NCI-H524 treated with DMSO at 0.1 percent for 48 hours (cell line): ENCODE results near the gene ZSWIM3.
"Not testable (repeated sequence)": the region's sequence is repeated elsewhere in the genome, so short reads cannot be mapped to it uniquely, and the experiment has no call there.

Source experiments
- DNase-seq: peaks from one replicate; lab custom pipeline; 2025; lab: John Stamatoyannopoulos, UW

Gene ZSWIM3

DNA sequence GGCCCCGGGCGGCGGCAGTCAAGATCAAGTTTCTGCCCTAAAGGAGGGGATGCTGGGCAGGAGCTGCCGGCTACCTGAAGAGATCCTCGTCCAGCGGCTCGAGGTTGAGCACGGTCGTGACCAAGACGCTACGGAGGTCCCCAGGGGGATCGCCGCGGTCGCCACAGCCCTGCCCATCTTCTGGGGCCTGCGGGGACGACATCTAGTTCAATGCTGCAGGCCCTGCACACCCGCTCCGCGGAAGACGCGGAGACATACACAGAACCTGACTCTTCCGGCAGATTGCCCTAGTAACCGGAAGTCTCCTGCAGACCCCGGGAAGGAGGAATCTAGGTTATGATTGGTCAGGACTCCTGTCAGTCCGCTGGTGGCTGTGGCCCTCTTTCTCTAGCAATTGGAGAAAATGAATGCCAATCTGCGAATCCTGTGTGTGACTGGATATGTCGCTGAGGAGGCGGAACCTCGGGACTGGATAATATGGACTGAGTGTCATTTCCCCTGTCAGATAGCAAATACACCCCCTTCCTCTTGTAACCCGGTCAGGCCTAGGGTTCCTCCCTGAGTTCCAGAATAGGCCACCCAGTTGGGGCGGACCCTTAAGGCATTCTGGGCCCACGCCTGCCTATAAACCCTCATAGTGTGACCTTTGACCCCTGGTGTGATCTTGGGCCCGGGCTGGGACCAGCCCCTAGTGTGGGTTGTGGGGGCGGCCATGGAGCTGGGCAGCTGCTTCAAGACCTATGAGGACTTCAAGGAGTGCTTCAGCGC, at the start of gene ZSWIM3, which contains the start of gene ACOT8:
ZSWIM3 (plus strand) TSS at position 501 of the 768 bp plus-strand sequence; CDS start at position 713, 212 bp downstream.
ACOT8 (minus strand) TSS at position 279 of the 768 bp plus-strand sequence; CDS start at position 202, 77 bp downstream.
- DNase-seq = peak; percentile 96

GRCh38 chr20:45810191-45810970, 47.0 kb upstream of the ZSWIM3 start:
- DNase-seq = no peak

DNA sequence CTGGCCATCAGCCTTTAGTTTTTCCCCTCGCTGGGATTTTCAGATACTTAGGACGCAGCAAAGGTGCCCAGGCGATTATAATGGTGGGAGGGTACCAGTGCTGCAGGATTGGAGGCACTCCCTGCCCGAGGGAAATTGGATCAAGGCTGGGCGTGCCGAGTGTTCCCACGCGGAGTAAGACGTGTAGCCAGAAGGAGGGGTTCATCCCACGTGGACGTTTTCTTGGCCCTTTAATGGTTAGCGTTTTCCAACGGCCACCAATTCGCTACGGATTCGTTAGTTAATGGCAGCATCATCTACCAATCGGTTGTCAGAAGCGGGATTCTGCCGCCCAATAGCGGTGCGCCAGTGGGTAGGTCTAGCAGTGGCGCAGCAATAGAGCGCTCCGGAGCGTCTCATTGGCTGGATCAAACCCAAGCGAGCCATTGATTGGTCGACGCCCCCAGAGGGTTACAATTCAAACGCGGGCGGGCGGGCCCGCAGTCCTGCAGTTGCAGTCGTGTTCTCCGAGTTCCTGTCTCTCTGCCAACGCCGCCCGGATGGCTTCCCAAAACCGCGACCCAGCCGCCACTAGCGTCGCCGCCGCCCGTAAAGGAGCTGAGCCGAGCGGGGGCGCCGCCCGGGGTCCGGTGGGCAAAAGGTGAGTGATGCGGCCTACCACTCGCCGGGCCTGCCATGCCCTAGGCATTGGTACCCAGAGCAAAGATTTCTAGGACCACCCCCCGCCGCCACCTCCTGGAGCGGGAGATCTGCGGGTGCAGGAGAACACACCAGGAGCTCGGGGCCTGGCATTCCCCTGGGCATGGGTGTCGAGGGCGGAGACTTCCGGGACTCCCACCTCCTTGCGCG, 45.0 kb upstream of the ZSWIM3 start, which contains the start of gene UBE2C:
UBE2C (plus strand) TSS at position 488 of the 849 bp plus-strand sequence; CDS start at position 540, 52 bp downstream.
- peak; percentile 99 for DNase-seq

- DNase-seq = no peak
Observed at GRCh38 chr20:45813006-45813340, 44.4 kb upstream of the ZSWIM3 start.

DNA sequence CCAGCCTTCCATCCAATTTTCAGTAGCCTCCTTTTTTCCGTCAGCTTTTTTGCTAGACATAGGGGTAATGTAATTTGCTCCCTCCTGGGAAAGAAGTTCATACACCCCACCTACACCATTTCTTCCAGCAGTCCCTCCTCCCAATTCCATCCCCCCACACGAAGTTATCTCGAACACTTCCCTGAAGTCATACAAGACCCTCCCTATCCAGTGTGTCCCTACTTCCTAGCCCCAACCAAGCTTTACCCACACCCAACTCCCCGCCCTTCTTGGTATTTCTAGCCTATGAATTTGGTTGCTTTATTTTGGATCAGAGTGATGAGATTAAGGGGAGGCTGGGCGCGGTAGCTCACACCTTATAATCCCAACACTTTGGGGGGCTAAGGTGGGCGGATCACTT, 43.9 kb upstream of the ZSWIM3 start:
- no peak for DNase-seq

DNA sequence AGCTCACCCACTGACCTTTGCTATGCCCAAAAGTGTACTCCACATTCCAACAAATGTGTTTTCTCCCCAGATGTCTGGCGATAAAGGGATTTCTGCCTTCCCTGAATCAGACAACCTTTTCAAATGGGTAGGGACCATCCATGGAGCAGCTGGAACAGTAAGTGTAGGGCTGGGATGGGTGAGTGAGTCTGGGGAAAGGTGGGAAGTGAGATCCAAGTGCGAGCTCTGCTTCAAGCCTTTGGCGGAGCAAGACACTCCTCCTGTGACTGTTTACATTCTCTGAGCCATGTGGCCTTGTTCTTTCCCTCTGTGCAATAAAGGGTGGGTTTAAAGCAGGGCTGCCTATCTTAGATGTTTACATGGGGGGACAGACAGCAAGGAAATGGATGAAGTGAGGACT, 43.1 kb upstream of the ZSWIM3 start:
- DNase-seq = no peak

DNA sequence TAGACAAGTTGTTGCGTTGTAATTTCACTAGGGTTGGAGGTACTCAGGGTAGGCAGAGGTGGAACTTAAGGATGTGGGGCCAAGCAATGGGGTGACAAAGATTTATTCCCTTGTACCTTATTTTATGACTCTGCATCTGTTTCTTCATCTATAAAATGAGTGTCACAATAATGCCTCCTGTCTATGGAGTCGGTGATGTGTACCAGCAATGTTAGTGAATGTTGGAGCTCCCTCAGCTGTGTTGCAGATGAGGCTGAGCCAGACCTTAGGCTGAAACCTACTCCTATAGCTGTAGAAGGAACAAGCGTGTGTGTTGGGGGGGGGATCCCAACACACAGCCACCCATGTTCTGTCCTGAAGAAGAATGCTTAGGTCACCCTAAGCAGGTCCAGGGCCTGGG, 40.5 kb upstream of the ZSWIM3 start:
- DNase-seq = no peak

GRCh38 chr20:45817376-45818194, 39.8 kb upstream of the ZSWIM3 start:
- no peak for DNase-seq

DNA sequence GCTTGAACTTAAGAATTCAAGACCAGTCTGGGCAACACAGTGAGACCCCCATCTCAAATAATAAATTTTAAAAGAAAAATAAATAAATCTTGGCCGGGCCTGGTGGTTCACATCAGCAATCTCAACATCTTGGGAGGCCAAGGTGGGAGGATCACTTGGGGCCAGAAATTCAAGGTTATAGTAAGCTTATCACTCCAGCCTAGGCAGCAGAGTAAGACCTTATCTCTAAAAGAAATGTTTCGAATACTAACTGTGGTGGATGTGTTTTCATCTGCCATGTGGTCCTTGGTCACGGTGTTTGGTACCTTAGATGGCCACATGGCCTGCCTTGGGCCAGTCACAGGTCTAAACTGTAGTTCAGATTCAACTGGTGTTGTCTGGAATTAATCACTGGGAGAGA, 39.2 kb upstream of the ZSWIM3 start:
- DNase-seq = no peak

DNA sequence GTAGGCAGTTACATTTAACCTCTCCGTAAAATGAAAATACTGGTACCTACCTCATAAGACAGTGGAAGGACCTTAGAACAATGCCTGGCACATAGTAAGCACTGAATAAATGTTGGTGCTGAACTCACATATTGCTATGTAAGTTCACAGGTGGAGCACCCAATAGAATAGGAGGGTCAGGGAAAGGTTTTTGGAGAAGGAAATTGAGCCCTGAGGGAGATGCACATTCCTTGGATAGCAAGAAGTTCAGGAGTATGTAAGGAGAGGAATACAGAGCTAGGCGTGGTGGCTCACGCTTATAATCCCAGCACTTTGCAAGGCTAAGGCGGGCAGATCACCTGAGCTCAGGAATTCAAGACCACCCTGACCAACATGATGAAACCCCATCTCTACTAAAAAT, 37.9 kb upstream of the ZSWIM3 start:
- no peak for DNase-seq

- DNase-seq = no peak
Observed at GRCh38 chr20:45821947-45822346, 35.5 kb upstream of the ZSWIM3 start.

DNA sequence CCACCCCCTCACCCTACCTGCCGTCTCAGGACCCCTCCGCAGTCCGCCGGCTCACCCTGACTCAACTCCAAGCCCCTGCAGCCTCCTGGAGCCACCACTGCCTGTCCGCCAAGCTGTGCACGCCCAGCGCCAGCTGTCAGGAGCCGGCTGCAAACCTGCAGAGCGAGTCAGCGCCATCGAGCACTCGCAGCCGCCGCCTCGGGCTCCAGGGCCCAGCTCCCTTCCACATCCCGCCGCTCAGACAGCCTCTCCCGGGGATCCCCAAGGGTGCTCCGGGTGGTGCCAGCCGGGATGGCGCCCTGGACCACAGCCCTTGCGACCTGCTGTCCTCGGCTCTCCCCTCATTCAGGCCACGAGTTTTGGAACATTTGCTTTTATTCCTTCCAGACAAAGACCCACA, 34.6 kb upstream of the ZSWIM3 start:
- peak; percentile 26 for DNase-seq

DNA sequence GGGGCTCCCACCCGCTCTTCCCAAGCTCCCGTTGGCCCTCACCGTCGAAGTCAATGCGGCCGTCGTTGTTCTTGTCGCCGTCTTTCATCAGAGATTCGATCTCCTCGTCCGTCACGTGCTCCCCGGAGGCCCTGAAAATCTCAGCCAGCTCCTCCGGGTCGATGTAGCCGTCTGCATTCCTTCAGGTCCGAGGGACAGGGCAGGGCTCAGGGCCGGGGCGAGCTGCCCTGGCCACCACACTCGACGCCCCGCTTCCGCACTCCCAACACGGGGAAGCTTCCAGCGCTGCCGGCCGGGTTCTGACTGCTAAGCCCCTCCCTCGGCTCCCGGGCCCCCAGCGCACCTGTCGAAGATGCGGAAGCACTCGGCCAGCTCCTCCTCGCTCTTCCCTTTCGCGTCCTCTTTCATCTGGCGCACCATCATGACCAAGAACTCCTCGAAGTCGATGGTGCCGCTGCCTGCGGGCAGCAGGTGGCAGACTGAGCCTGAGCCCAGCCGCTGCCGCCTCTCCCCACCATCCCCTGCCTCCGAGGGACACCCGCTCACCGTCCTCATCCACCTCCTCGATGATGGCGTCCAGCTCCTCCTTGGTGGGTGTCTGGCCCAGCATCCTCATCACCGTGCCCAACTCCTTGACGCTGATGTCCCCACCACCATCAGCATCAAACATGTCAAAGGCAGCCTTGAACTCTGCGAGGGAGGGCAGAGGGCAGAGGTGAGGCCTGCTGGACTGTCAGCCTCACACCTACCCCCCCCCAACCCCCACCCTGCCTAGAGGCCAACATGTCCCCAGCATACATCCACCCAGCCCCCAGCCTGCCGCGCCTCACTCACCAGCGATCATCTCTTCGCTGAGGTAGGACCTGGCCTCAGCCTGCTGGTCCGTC, 33.2 kb upstream of the ZSWIM3 start:
- DNase-seq = no peak

DNA sequence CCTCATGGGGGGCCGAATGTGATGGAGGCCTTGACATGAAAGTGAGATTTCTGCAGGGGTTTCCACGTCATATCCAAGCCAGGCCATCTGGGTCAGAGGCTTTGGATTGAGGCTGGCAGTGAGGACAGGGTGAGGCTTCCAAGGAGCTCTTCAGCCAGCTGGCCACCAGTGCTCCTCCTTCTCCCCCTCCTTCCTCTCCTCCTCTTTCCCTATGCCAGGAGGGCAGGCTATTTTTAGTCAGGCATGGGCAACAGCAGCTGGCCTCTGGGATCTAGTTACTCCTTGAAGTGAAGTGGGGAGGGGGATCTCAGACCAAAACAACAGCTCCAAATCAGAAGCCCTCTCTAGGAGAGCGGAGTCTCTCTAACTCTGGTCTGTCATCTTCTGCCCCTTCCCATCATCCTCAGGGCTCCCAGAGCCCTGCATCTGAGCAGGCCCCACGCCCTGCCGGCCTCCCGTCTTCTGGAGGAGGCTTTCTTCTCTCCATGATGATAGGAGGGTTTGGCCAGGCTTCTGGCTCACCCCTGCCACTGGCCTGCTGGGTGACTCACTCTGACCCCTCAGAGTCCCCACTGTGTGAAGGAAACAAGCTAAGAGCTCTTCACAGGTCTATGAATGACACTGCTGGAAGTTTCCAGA, 30.9 kb upstream of the ZSWIM3 start:
- peak; percentile 97 for DNase-seq

- DNase-seq = peak; percentile 39
Observed at GRCh38 chr20:45827030-45827652, 30.3 kb upstream of the ZSWIM3 start, which contains the start of gene TNNC2. Gene TNNC2 (minus strand): TSS chr20:45827312. CDS start chr20:45827248, 64 bp downstream.

DNA sequence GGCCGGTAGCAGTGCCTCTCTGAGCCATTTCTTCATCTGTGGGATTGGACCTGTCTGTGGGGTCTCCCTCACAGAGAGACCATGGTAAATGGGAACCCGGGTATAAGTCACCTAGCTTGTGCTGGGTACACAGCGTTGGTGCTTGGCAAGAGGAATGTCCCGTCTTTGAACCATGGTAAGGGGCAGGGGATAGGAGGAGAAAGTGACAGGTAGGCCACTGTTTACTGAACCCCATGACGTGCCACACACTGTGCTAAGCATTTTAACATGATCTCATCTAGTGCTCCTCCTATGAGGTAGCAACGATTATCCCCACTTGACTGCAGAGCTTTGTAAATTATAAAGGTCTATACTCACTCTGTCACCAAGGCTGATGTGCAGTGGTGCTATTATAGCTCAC, 29.7 kb upstream of the ZSWIM3 start:
- DNase-seq = no peak

- DNase-seq = no peak
Observed at GRCh38 chr20:45828589-45828988, 28.8 kb upstream of the ZSWIM3 start.

- DNase-seq = not testable (repeated sequence)
Observed at GRCh38 chr20:45829673-45830106, 27.7 kb upstream of the ZSWIM3 start.

- DNase-seq = no peak
Observed at GRCh38 chr20:45832619-45833018, 24.8 kb upstream of the ZSWIM3 start.
